Measurements from ENCODE around the gene ANKIB1.
A peak's percentile ranks its signal among the peaks of the same experiment; 100 is the strongest.
"Not testable (repeated sequence)": the region's sequence is repeated elsewhere in the genome, so short reads cannot be mapped to it uniquely, and the experiment has no call there.

The ANKIB1 gene

GRCh38 chr7:92436612-92437445, 191.1 kb downstream of the ANKIB1 start:
- Histone ChIP-seq H3K4me1 (ENCODE audit: control insufficient read depth in 2 of 2, insufficient read depth in 2 of 2, low read length in 2 of 2) (no peaks in the 10 kb centered on the region), H3K27ac (ENCODE audit: low read depth in 2 of 2, low read length in 2 of 2) (no peak overlapping the region), H3K9me3 (ENCODE audit: control insufficient read depth in 2 of 2, low read length in 2 of 2) (no peaks in the 10 kb centered on the region), H3K36me3 (ENCODE audit: control insufficient read depth in 2 of 2, insufficient read depth in 2 of 2, low read length in 2 of 2) (no peaks in the 10 kb centered on the region), H3K9ac (ENCODE audit: low read depth in 1 of 2, low read length in 2 of 2) (no peak overlapping the region), H3K27me3 (ENCODE audit: control insufficient read depth in 2 of 2, insufficient read depth in 2 of 2, low read length in 2 of 2) (no peaks in the 10 kb centered on the region), H3K4me3 (ENCODE audit: low read length in 2 of 2) (no peak overlapping the region)

- no peaks in the 10 kb centered on the region for H3K9me3 ChIP-seq (ENCODE audit: control insufficient read depth in 2 of 2, low read length in 2 of 2)
- no peaks in the 10 kb centered on the region for H3K4me1 ChIP-seq (ENCODE audit: control insufficient read depth in 2 of 2, insufficient read depth in 2 of 2, low read length in 2 of 2)
- H3K9ac ChIP-seq (ENCODE audit: low read depth in 1 of 2, low read length in 2 of 2) = no peak overlapping the region
- H3K4me3 ChIP-seq (ENCODE audit: low read length in 2 of 2) = no peak overlapping the region
- H3K27ac ChIP-seq (ENCODE audit: low read depth in 2 of 2, low read length in 2 of 2) = no peak overlapping the region
- no peaks in the 10 kb centered on the region for H3K36me3 ChIP-seq (ENCODE audit: control insufficient read depth in 2 of 2, insufficient read depth in 2 of 2, low read length in 2 of 2)
- H3K27me3 ChIP-seq (ENCODE audit: control insufficient read depth in 2 of 2, insufficient read depth in 2 of 2, low read length in 2 of 2) = no peaks in the 10 kb centered on the region
These were observed 192.2 kb downstream of the ANKIB1 start for GRCh38 chr7:92437956-92438491.

DNA sequence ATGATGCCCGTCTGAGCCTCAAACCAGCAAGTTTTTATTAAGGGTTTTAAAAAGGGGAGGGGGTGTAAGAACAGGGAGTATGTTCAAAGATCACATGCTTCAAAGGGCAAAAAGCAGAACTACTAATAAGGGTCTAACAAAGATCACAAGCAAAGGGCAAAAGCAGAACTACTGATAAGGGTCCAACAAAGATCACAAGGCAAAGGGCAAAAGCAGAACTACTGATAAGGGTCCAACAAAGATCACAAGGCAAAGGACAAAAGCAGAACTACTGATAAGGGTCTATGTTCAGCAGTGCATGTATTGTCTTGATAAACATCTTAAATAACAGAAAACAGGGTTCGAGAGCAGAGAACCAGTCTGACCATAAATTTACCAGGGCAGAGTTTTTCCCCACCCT, 196.9 kb downstream of the ANKIB1 start:
- not testable (repeated sequence) for H3K4me3 ChIP-seq (ENCODE audit: low read length in 2 of 2)

GRCh38 chr7:92446869-92447344, 201.1 kb downstream of the ANKIB1 start:
- Histone ChIP-seq H3K9me3 (ENCODE audit: control insufficient read depth in 2 of 2, low read length in 2 of 2) (no peaks in the 10 kb centered on the region), H3K4me1 (ENCODE audit: control insufficient read depth in 2 of 2, insufficient read depth in 2 of 2, low read length in 2 of 2) (peaks cover 0 to 10% of the 10 kb centered on the region in 2 donors), H3K9ac (ENCODE audit: low read depth in 1 of 2, low read length in 2 of 2) (peak overlapping the region; percentile 83 to 99), H3K4me3 (ENCODE audit: low read length in 2 of 2) (peak overlapping the region; percentile 82 to 87), H3K27me3 (ENCODE audit: control insufficient read depth in 2 of 2, insufficient read depth in 2 of 2, low read length in 2 of 2) (no peaks in the 10 kb centered on the region), H3K27ac (ENCODE audit: low read depth in 2 of 2, low read length in 2 of 2) (peak overlapping the region in 1 of 2 donors; percentile 94), H3K36me3 (ENCODE audit: control insufficient read depth in 2 of 2, insufficient read depth in 2 of 2, low read length in 2 of 2) (peaks cover 21 to 23% of the 10 kb centered on the region in 2 donors)

More for the DNA sequence above, 196.9 kb downstream of the ANKIB1 start:
- H3K27me3 ChIP-seq (ENCODE audit: control insufficient read depth in 2 of 2, insufficient read depth in 2 of 2, low read length in 2 of 2); H3K4me1 ChIP-seq (ENCODE audit: control insufficient read depth in 2 of 2, insufficient read depth in 2 of 2, low read length in 2 of 2); H3K27ac ChIP-seq (ENCODE audit: low read depth in 2 of 2, low read length in 2 of 2); H3K9me3 ChIP-seq (ENCODE audit: control insufficient read depth in 2 of 2, low read length in 2 of 2); H3K36me3 ChIP-seq (ENCODE audit: control insufficient read depth in 2 of 2, insufficient read depth in 2 of 2, low read length in 2 of 2); H3K9ac ChIP-seq (ENCODE audit: low read depth in 1 of 2, low read length in 2 of 2): not testable (repeated sequence)

DNA sequence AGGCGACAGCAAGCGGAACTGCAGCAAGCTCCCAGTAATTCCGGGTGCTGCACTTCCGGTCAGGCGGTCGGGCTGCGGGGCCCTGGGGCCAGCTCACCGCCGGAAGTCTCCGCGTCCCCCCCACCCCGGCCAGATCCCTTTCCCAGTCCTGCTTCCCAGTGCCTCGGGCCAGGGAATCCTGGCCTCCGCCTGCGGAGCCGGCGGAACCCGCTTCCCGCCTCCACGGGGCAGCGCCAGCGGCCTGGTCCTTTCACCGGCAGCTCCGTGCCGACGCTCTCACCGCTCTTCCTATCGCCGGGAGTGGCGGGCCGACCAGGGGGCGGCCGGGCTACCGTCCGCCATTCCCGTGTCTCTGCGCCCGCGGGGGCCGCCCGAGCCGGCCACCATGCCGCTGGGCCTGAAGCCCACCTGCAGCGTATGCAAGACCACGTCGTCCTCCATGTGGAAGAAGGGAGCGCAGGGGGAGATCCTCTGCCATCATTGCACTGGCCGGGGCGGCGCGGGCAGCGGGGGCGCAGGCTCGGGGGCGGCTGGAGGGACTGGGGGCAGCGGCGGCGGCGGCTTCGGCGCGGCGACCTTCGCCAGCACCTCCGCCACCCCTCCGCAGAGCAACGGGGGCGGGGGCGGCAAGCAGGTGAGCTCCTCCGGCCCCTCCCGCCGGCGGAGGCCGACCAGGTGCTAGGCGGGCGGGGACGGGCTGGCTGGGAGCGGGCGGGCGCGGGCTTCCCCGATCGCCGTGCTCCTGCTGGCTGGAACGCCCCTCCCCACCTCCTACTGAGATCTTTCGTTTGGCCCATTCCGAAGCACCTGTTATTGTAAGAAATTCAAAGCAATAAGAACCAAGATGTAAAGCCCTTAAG, 201.8 kb downstream of the ANKIB1 start, which contains the start of gene GATAD1:
GATAD1 (plus strand) TSS at position 138 of the 860 bp plus-strand sequence; CDS start at position 386, 248 bp downstream.
- Histone ChIP-seq H3K27me3 (ENCODE audit: control insufficient read depth in 2 of 2, insufficient read depth in 2 of 2, low read length in 2 of 2) (no peaks in the 10 kb centered on the region), H3K4me3 (ENCODE audit: low read length in 2 of 2) (peak within 1 kb of the TSS; percentile 82 to 87), H3K36me3 (ENCODE audit: control insufficient read depth in 2 of 2, insufficient read depth in 2 of 2, low read length in 2 of 2) (peaks cover 28 to 30% of the 10 kb centered on the region in 2 donors), H3K9me3 (ENCODE audit: control insufficient read depth in 2 of 2, low read length in 2 of 2) (no peaks in the 10 kb centered on the region), H3K9ac (ENCODE audit: low read depth in 1 of 2, low read length in 2 of 2) (peak within 1 kb of the TSS; percentile 83 to 99), H3K27ac (ENCODE audit: low read depth in 2 of 2, low read length in 2 of 2) (peak within 1 kb of the TSS; percentile 94 to 97), H3K4me1 (ENCODE audit: control insufficient read depth in 2 of 2, insufficient read depth in 2 of 2, low read length in 2 of 2) (peaks cover 0 to 10% of the 10 kb centered on the region in 2 donors)

GRCh38 chr7:92448205-92448747, 202.5 kb downstream of the ANKIB1 start:
- Histone ChIP-seq H3K27ac (ENCODE audit: low read depth in 2 of 2, low read length in 2 of 2) (peak overlapping the region; percentile 94 to 97), H3K27me3 (ENCODE audit: control insufficient read depth in 2 of 2, insufficient read depth in 2 of 2, low read length in 2 of 2) (no peaks in the 10 kb centered on the region), H3K9me3 (ENCODE audit: control insufficient read depth in 2 of 2, low read length in 2 of 2) (no peaks in the 10 kb centered on the region), H3K36me3 (ENCODE audit: control insufficient read depth in 2 of 2, insufficient read depth in 2 of 2, low read length in 2 of 2) (peaks cover 35 to 37% of the 10 kb centered on the region in 2 donors), H3K4me1 (ENCODE audit: control insufficient read depth in 2 of 2, insufficient read depth in 2 of 2, low read length in 2 of 2) (peaks cover 0 to 10% of the 10 kb centered on the region in 2 donors), H3K9ac (ENCODE audit: low read depth in 1 of 2, low read length in 2 of 2) (peak overlapping the region; percentile 83 to 99), H3K4me3 (ENCODE audit: low read length in 2 of 2) (peak overlapping the region; percentile 82 to 87)

All from mucosa of rectum (tissue), 2 donors.